Type B pancreatic cell (in vitro differentiated cells): ENCODE data around the gene RHOU. TPM values are rescaled to one million over a fixed set of nuclear protein-coding genes. Genes with fewer than 3 reads are reported as not detected.

Source experiments
- DNase-seq: peaks from one replicate; pipeline ENCODE4 v3.0.0; 2021; ENCODE audit warnings: mixed read lengths; ENCODE audit not compliant: unreplicated experiment; ENCODE audit errors: extremely low spot score
- H3K27ac Mint-ChIP-seq: 2 replicates; pipeline ENCODE4 v1.8.0; 2021; ENCODE audit warnings: mild to moderate bottlenecking, mixed read lengths
- H3K27me3 Mint-ChIP-seq: 2 replicates; pipeline ENCODE4 v1.8.0; 2021; ENCODE audit warnings: mixed read lengths
- H3K36me3 Mint-ChIP-seq: 2 replicates; pipeline ENCODE4 v1.8.0; 2021; ENCODE audit warnings: mixed read lengths
- H3K4me1 Mint-ChIP-seq: one replicate; pipeline ENCODE4 v1.8.0; 2021; ENCODE audit warnings: mixed read lengths; ENCODE audit not compliant: unreplicated experiment
- H3K4me3 Mint-ChIP-seq: 2 replicates; pipeline ENCODE4 v1.8.0; 2021; ENCODE audit warnings: mild to moderate bottlenecking, mixed read lengths
- H3K9me3 Mint-ChIP-seq: 2 replicates; pipeline ENCODE4 v1.8.0; 2021; ENCODE audit warnings: mixed read lengths
- CTCF ChIP-seq: fragments of 200-600 bp; sonication (generic); conservative IDR thresholded peaks from 2 replicates; pipeline ENCODE4 v1.5.0; 2021; ENCODE audit warnings: antibody characterized with exemption, mild to moderate bottlenecking
- total RNA-seq: library from RNA; stranded (reverse); gene quantifications from 2 replicates; pipeline ENCODE4 v1.2.1, GENCODE V29; 2021; ENCODE audit warnings: low replicate concordance

RHOU gene
- total RNA-seq, 1 donor from 2014 or later, result 81.1 TPM

DNA sequence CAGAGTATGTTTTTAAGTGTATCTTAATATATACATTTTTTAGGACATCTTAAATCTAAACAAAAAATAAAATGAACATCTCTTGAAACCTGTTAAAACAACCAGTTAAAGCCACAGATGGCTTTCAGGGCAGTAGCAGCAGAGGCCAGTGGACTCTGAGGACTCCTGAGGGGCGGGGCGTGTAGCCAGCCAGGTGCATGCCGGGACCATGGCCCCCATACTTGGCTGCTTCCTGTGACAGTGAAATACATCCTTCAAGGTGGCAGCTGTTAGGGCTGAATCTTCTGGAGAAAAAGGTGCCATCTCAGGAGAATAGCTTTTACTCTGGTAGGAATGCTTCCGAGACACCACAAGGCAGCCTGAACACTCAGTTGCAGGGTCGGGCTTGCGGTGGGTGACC, 9.6 kb downstream of the RHOU start:
- Mint-ChIP-seq H3K9me3 (no peaks in the 10 kb centered on the region), H3K27me3 (no peaks in the 10 kb centered on the region), H3K4me3 (no peak overlapping the region), H3K4me1 (peaks cover 25% of the 10 kb centered on the region), H3K36me3 (peaks cover 49% of the 10 kb centered on the region), H3K27ac (no peak overlapping the region)
- no peak for TF ChIP-seq CTCF
- no peak for DNase-seq

DNA sequence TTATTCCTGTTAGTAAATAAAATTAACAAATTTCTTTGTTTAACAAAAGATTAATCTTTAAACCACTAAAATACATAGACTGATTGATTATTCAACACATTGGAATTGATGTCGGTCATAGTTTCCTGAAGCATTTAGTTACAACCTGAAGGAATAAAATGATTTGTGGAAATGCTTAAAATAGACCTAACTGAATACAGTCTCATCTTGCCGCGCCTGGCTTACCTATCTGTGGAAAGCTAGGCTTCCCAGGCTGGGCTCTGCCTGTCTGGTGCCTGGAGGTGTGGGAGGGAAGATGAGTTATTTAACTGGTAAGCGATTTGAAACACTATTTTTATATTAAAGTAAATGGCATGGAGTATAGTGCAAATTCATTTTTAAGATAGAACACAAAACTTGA, 10.2 kb downstream of the RHOU start:
- no peaks in the 10 kb centered on the region for H3K27me3 Mint-ChIP-seq
- no peak for DNase-seq
- peaks cover 21% of the 10 kb centered on the region for H3K4me1 Mint-ChIP-seq
- no peak overlapping the region for H3K27ac Mint-ChIP-seq
- no peak overlapping the region for H3K4me3 Mint-ChIP-seq
- TF ChIP-seq CTCF, result no peak
- H3K36me3 Mint-ChIP-seq, result peaks cover 45% of the 10 kb centered on the region
- no peaks in the 10 kb centered on the region for H3K9me3 Mint-ChIP-seq

DNA sequence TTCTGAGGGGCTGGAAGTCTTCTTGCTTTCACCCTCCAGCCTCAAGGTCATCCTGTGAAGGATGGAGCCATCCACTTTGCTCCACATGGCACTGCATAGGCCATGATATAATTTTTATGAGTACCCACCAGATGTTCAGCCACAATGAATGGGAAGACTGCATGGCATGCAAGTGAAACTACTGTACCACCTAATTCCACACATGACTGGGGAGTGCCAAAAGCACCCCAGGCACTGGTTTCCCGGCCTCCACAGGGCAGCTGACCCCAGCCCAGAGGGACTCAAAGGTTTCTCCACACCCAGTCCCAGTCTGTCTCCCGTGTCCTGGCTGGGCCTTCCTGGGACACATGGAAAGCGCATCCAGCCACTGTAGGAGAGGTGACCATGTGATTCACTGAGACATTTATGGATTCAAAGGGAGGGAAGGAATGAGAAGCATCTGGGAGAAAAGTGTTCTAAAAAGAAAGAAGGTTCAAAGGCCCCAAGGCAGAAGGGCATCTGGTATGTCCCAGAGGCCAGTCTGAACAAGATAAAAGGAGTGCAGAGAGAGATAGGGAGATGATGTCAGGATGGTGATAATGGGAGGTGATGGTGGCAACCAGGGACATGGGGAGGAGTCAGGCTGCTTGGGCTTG, 12.1 kb downstream of the RHOU start:
- H3K27me3 Mint-ChIP-seq, result no peaks in the 10 kb centered on the region
- no peak overlapping the region for H3K4me3 Mint-ChIP-seq
- no peak overlapping the region for H3K27ac Mint-ChIP-seq
- peaks cover 9% of the 10 kb centered on the region for H3K4me1 Mint-ChIP-seq
- no peaks in the 10 kb centered on the region for H3K9me3 Mint-ChIP-seq
- no peak for TF ChIP-seq CTCF
- H3K36me3 Mint-ChIP-seq, result peaks cover 30% of the 10 kb centered on the region
- DNase-seq, result no peak

DNA sequence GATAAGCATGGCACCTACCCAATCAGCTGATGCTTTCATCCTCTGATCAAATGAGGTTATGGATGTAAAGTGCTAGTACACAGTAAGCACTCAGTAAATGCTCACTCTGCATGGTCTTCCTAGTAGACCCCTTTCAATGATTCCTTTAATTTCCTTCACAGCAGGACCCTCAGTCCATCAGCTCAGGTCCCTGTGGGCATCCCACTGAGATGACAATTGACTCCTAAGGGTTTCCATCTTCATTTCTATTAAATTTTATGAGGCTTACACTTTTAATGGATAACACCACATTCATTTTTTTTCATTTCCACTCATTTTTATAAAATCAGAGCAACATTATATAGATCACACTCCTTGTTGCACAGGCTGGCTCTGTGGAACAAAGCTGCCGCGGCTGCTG, 12.8 kb downstream of the RHOU start:
- no peaks in the 10 kb centered on the region for H3K27me3 Mint-ChIP-seq
- no peaks in the 10 kb centered on the region for H3K9me3 Mint-ChIP-seq
- H3K4me1 Mint-ChIP-seq, result peaks cover 5% of the 10 kb centered on the region
- DNase-seq, result no peak
- H3K4me3 Mint-ChIP-seq, result no peak overlapping the region
- TF ChIP-seq CTCF, result no peak
- peaks cover 24% of the 10 kb centered on the region for H3K36me3 Mint-ChIP-seq
- peak overlapping the region; percentile 46 for H3K27ac Mint-ChIP-seq

DNA sequence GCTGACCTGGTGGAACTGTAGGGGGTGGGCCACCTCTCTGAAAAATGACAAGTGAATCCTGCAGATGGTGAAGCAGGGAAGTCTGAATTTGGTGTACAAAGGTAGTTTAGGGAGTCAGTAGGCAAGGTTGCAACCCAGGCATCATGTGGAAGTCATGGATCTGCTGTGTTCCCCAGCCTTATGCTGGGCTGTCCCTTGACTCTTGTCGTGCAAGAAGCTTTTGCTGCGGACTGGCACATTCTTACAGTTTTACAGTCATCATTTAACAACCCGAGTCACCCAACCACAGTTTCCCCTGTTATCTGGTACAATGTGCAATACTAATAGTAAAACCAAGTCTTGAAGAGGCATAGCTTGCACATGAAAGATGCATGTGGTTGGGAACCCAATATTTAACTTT, 13.2 kb downstream of the RHOU start:
- H3K27me3 Mint-ChIP-seq, result no peaks in the 10 kb centered on the region
- DNase-seq, result no peak
- no peaks in the 10 kb centered on the region for H3K9me3 Mint-ChIP-seq
- H3K4me1 Mint-ChIP-seq, result peaks cover 7% of the 10 kb centered on the region
- peak overlapping the region; percentile 46 for H3K27ac Mint-ChIP-seq
- no peak overlapping the region for H3K4me3 Mint-ChIP-seq
- TF ChIP-seq CTCF, result no peak
- H3K36me3 Mint-ChIP-seq, result peaks cover 20% of the 10 kb centered on the region

DNA sequence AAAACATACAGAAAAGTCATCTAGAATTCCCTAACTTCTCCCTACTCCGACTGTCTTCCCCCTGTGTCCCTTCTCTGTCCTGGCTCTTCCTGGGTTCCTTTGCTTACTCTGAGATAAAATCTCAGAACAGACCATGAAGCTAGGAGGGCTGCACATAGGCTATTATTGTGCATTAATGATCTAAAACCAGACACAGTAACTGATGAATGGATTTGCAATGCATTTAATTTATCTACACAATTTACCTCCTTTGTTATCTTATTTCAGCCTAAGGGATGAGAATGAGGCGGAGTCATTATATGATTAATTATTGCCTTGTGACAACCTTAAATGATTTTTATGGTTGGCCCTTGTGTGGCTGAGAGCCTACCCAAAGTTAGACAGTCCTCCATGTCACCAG, 14.5 kb downstream of the RHOU start:
- Mint-ChIP-seq H3K36me3 (peaks cover 9% of the 10 kb centered on the region), H3K4me1 (peaks cover 20% of the 10 kb centered on the region), H3K9me3 (no peaks in the 10 kb centered on the region), H3K4me3 (no peak overlapping the region), H3K27ac (no peak overlapping the region), H3K27me3 (no peaks in the 10 kb centered on the region)
- no peak for TF ChIP-seq CTCF
- DNase-seq, result no peak
